Panc1 (cell line): Measurements from ENCODE around the gene SFRP5. TPM values are rescaled to one million over a fixed set of nuclear protein-coding genes. Genes with fewer than 3 reads are reported as not detected.

Experiments used
- ATAC-seq: fragments of 200-7000 bp; cut with Tn5 transposase; 2 replicates; pipeline ENCODE4 v1.9.1; 2020; ENCODE audit warnings: mild to moderate bottlenecking, moderate library complexity
- BruUV-seq: library from RNA; stranded (reverse); fragments of 400-500 nt; replicated peaks from 2 replicates; lab custom pipeline; 2021; lab: Mats Ljungman, UMichigan
- CTCF ChIA-PET: fragments of 300-600 bp; sonication (Branson Sonifier 250); formaldehyde crosslinking; loops from one replicate; lab custom pipeline; 2022; ENCODE audit warnings: antibody characterized with exemption; lab: Charles Lee
- POLR2A ChIA-PET: fragments of 300-600 bp; sonication (Branson Sonifier 250); formaldehyde crosslinking; loops from one replicate; lab custom pipeline; 2022; ENCODE audit warnings: antibody characterized with exemption; lab: Charles Lee
- DNase-seq: peaks from one replicate; pipeline ENCODE4 v3.0.0-alpha.2; 2010; ENCODE audit warnings: low read depth, low spot score
- H3K27ac ChIP-seq: 2 replicates; pipeline ENCODE4 v1.5.1; 2011; ENCODE audit warnings: mild to moderate bottlenecking, low read length, inconsistent platforms
- H3K27me3 ChIP-seq: fragments of 200-500 bp; sonication (Bioruptor generic); 2 replicates; pipeline ENCODE4 v1.6.0; 2014; ENCODE audit warnings: low read length, inconsistent platforms; ENCODE audit not compliant: control insufficient read depth, insufficient read depth
- H3K36me3 ChIP-seq: fragments of 200-500 bp; sonication (Bioruptor generic); 2 replicates; pipeline ENCODE4 v1.5.1; 2014; ENCODE audit warnings: inconsistent platforms, mild to moderate bottlenecking, low read length, moderate library complexity; ENCODE audit not compliant: control insufficient read depth, insufficient read depth
- H3K4me1 ChIP-seq: 2 replicates; pipeline ENCODE4 v1.5.1; 2011; ENCODE audit warnings: inconsistent platforms, mild to moderate bottlenecking, low read length, moderate library complexity; ENCODE audit not compliant: control insufficient read depth, insufficient read depth
- H3K4me3 ChIP-seq, 2 experiments: 2 replicates each; pipeline ENCODE4 v1.5.1; 2011 to 2012; ENCODE audit warnings: low read depth in 2 of 2, low read length in 2 of 2, mild to moderate bottlenecking in 2 of 2, inconsistent platforms in 1 of 2, moderate library complexity in 1 of 2
- H3K9me3 ChIP-seq: fragments of 200-500 bp; sonication (Bioruptor generic); 2 replicates; pipeline ENCODE4 v1.5.1; 2014; ENCODE audit warnings: low read depth, mild to moderate bottlenecking, inconsistent platforms, low read length, moderate library complexity; ENCODE audit not compliant: control insufficient read depth, insufficient read depth
- CTCF ChIP-seq: fragments of 450-650 bp; IDR thresholded peaks from 2 replicates; pipeline ENCODE4 v1.5.1; 2017; ENCODE audit warnings: mild to moderate bottlenecking
- POLR2AphosphoS5 ChIP-seq: IDR thresholded peaks from 2 replicates; pipeline ENCODE4 v1.6.1; 2012; ENCODE audit warnings: mild to moderate bottlenecking, low read depth, low read length, moderate library complexity
- SIN3A ChIP-seq: IDR thresholded peaks from 2 replicates; pipeline ENCODE4 v1.6.1; 2012; ENCODE audit warnings: low read depth, mild to moderate bottlenecking, low read length, moderate library complexity, borderline replicate concordance; ENCODE audit not compliant: insufficient read depth
- TCF7L2 ChIP-seq: IDR thresholded peaks from 2 replicates; pipeline ENCODE4 v1.6.1; 2011; ENCODE audit warnings: mild to moderate bottlenecking, low read depth, low read length, inconsistent platforms
- in situ Hi-C: cut with HindIII; loops from 2 replicates; pipeline ENCODE4 v1.10.0; 2016; ENCODE audit warnings: low sequenced_read_pairs, low pct_unique_long_range_greater_than_20kb
- intact Hi-C: fragments of 100-400 bp; cut with micrococcal nuclease; formaldehyde crosslinking; loops from one replicate; pipeline ENCODE4 v1.10.0; 2022; ENCODE audit not compliant: unreplicated experiment
- total RNA-seq: library from RNA; stranded (reverse); gene quantifications from one replicate; pipeline ENCODE4 v1.2.1, GENCODE V29; 2021; ENCODE audit not compliant: unreplicated experiment
- TF ChIP-seq, protein P1 (sequence below), 2 experiments: IDR thresholded peaks; 2 replicates each; pipeline ENCODE4 v1.6.1; 2011 to 2012; ENCODE audit warnings: low read depth in 2 of 2, control low read depth in 1 of 2, low read length in 1 of 2, mild to moderate bottlenecking in 1 of 2, moderate library complexity in 1 of 2; ENCODE audit not compliant: insufficient read depth in 1 of 2

The SFRP5 gene
- total RNA-seq, 1 experiment from 2014 or later: 0.64 TPM

DNA sequence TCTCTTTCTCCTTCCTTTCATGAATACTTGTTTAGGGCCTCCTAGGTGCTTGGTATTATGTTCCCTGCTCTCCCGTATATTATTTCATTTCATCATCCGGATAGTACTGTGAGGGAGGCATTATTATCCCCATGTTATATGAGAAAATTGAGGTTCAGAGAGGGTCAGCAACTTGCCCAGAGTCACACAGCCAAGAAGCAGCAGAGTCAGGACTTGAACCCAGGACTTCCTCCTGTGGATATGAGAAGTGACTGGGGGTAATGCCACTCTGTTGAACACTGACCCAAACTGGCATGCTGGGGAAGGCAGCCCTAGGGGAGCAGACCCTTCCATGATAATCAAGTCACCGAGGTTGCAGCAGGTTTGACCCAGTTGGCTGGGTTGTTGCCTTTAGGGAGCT is 8.2 kb upstream of the SFRP5 start:
- no peak overlapping the region for H3K27ac ChIP-seq
- no peaks in the 10 kb centered on the region for H3K27me3 ChIP-seq
- BruUV-seq: no TSS peak
- no peak overlapping the region for H3K4me3 ChIP-seq
- H3K4me1 ChIP-seq: peaks cover 5% of the 10 kb centered on the region
- intact Hi-C loops (no loop called here), in situ Hi-C loops (no loop called here)
- TF ChIP-seq SIN3A (no peak), TCF7L2 (no peak), CTCF (no peak)
- ChIA-PET POLR2A (no interaction called here), CTCF (no interaction called here)
- no peaks in the 10 kb centered on the region for H3K9me3 ChIP-seq
- DNase-seq (no peak), ATAC-seq (no peak)
- no peaks in the 10 kb centered on the region for H3K36me3 ChIP-seq

GRCh38 chr10:97779492-97779891 is 7.7 kb upstream of the SFRP5 start:
- Histone ChIP-seq H3K4me1 (peaks cover 5% of the 10 kb centered on the region), H3K36me3 (no peaks in the 10 kb centered on the region), H3K27ac (no peak overlapping the region), H3K27me3 (no peaks in the 10 kb centered on the region), H3K4me3 (no peak overlapping the region), H3K9me3 (no peaks in the 10 kb centered on the region)
- no TSS peak for BruUV-seq
- intact Hi-C loops: no loop called here
- CTCF ChIA-PET: no interaction called here
- POLR2A ChIA-PET: no interaction called here
- no peak for TF ChIP-seq POLR2AphosphoS5
- TF ChIP-seq TCF7L2: no peak
- TF ChIP-seq SIN3A: no peak
- TF ChIP-seq CTCF: no peak
- TF ChIP-seq, protein P1, sequence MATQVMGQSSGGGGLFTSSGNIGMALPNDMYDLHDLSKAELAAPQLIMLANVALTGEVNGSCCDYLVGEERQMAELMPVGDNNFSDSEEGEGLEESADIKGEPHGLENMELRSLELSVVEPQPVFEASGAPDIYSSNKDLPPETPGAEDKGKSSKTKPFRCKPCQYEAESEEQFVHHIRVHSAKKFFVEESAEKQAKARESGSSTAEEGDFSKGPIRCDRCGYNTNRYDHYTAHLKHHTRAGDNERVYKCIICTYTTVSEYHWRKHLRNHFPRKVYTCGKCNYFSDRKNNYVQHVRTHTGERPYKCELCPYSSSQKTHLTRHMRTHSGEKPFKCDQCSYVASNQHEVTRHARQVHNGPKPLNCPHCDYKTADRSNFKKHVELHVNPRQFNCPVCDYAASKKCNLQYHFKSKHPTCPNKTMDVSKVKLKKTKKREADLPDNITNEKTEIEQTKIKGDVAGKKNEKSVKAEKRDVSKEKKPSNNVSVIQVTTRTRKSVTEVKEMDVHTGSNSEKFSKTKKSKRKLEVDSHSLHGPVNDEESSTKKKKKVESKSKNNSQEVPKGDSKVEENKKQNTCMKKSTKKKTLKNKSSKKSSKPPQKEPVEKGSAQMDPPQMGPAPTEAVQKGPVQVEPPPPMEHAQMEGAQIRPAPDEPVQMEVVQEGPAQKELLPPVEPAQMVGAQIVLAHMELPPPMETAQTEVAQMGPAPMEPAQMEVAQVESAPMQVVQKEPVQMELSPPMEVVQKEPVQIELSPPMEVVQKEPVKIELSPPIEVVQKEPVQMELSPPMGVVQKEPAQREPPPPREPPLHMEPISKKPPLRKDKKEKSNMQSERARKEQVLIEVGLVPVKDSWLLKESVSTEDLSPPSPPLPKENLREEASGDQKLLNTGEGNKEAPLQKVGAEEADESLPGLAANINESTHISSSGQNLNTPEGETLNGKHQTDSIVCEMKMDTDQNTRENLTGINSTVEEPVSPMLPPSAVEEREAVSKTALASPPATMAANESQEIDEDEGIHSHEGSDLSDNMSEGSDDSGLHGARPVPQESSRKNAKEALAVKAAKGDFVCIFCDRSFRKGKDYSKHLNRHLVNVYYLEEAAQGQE (IDR thresholded peaks at IDR 0.05; ENCODE audit: insufficient read depth in 1 of 2, low read depth in 2 of 2, low read length in 1 of 2): no peak
- DNase-seq (no peak), ATAC-seq (no peak)
- in situ Hi-C loops: no loop called here
